ENCODE measurements around the gene HDAC4. TPM values are rescaled to one million over a fixed set of nuclear protein-coding genes. Genes with fewer than 3 reads are reported as not detected.

The HDAC4 gene
- total and polyA plus RNA-seq, 2 of the 4 experiments (the other 2 are of a cell fraction), result 4.1 to 7.2 TPM

- dilution Hi-C loops (cut with HindIII; ENCODE audit: low sequenced_read_pairs, unreplicated experiment), result no loop called here
- intact Hi-C loops (cut with micrococcal nuclease), result loop anchor here (5.0 kb wide), 1 partner anchor 852 kb away; no protein-coding TSS in a partner anchor
- H3K27ac ChIP-seq (ENCODE audit: insufficient read depth, low read length), result no peak overlapping the region
- H3K4ac ChIP-seq (ENCODE audit: low read depth, low read length), result no peak overlapping the region
- H3K14ac ChIP-seq (replicated peaks; ENCODE audit: low read depth, low read length), result no peak overlapping the region
- no peak for TF ChIP-seq CTCF (conservative IDR thresholded peaks at IDR 0.05; ENCODE audit: low read depth, low read length)
- no peak for TF ChIP-seq CHD1 (IDR thresholded peaks at IDR 0.05; ENCODE audit: low read depth, low read length)
- TF ChIP-seq CEBPB (IDR thresholded peaks at IDR 0.05; ENCODE audit: low read depth, low read length), result no peak
- TF ChIP-seq MAFK (IDR thresholded peaks at IDR 0.05; ENCODE audit: low read depth, low read length), result no peak
- no peak for TF ChIP-seq SMC3 (IDR thresholded peaks at IDR 0.05; ENCODE audit: low read depth, low read length)
- TF ChIP-seq MXI1 (IDR thresholded peaks at IDR 0.05; ENCODE audit: borderline replicate concordance, low read depth, low read length), result no peak
- peaks cover 3% of the 10 kb centered on the region for H4K20me1 ChIP-seq (ENCODE audit: insufficient read depth, low read length)
- no peaks in the 10 kb centered on the region for H3K27me3 ChIP-seq (ENCODE audit: control insufficient read depth, insufficient read depth, low read length)
- POLR2A ChIA-PET (ENCODE audit: unreplicated experiment), result no interaction called here
- H4K8ac ChIP-seq (ENCODE audit: low read depth in 2 of 2, low read length in 2 of 2), result no peak overlapping the region
- CTCF ChIA-PET, result no interaction called here
- H3K79me1 ChIP-seq (ENCODE audit: low read depth in 1 of 2, low read length in 2 of 2), result no peaks in the 10 kb centered on the region
- H2BK20ac ChIP-seq (ENCODE audit: low read depth, low read length), result no peak overlapping the region
- H3K9ac ChIP-seq (ENCODE audit: low read depth, low read length), result no peak overlapping the region
- in situ Hi-C loops (cut with MboI; ENCODE audit: low sequenced_read_pairs), result loop anchor here (25.0 kb wide), 1 partner anchor 847 kb away; no protein-coding TSS in a partner anchor
- no peak overlapping the region for H3K4me3 ChIP-seq (ENCODE audit: insufficient read depth, low read depth, low read length)
- H3K9me1 ChIP-seq (ENCODE audit: insufficient read depth, low read length), result 0 out of 2 replicates have a peak, but pooled peaks cover 3% of the 10 kb centered on the region
- H2BK120ac ChIP-seq (ENCODE audit: low read depth, low read length), result no peak overlapping the region
- H2BK5ac ChIP-seq (ENCODE audit: low read depth, low read length, poor library complexity, severe bottlenecking), result no peak overlapping the region
- no peak overlapping the region for H3K23ac ChIP-seq (ENCODE audit: low read depth, low read length)
- WGBS, 2 experiments (ENCODE audit: extremely low coverage in 2 of 2, insufficient read length in 1 of 2), result 88% methylated on average over 11 of the region's 23 CpGs; no CpG with 5 or more reads in 1 of the 2 experiments
- H4K91ac ChIP-seq (ENCODE audit: insufficient read depth, low read depth, low read length), result no peak overlapping the region
- ATAC-seq (ENCODE audit: low read depth) (no peak), DNase-seq (no peak)
- H2BK15ac ChIP-seq (ENCODE audit: low read depth, low read length), result no peak overlapping the region
- no peak overlapping the region for H3K56ac ChIP-seq (ENCODE audit: extremely low read depth, insufficient read depth, low read length)
- H3K36me3 ChIP-seq (ENCODE audit: control insufficient read depth, insufficient read depth, low read length), result peaks cover 77% of the 10 kb centered on the region
- H3K18ac ChIP-seq (ENCODE audit: low read depth, low read length), result no peak overlapping the region
- BruUV-seq (replicated peaks), result no TSS peak
- no peak overlapping the region for H2AK5ac ChIP-seq (ENCODE audit: low read depth, low read length)
- H3K4me1 ChIP-seq (ENCODE audit: control insufficient read depth, insufficient read depth, low read length), result no peaks in the 10 kb centered on the region
- H2AFZ ChIP-seq (replicated peaks; ENCODE audit: low read length, poor library complexity), result no peak overlapping the region
- H2AK9ac ChIP-seq (replicated peaks; ENCODE audit: low read depth, low read length, poor library complexity), result no peak overlapping the region
- no peak overlapping the region for H3K4me2 ChIP-seq (ENCODE audit: low read depth, low read length)
- H4K5ac ChIP-seq (ENCODE audit: low read depth, low read length), result no peak overlapping the region
- H3K9me3 ChIP-seq (ENCODE audit: control insufficient read depth, insufficient read depth, low read length), result no peaks in the 10 kb centered on the region
These were observed 260.3 kb downstream of the HDAC4 start for GRCh38 chr2:239140346-239141020.

Data from IMR-90 (cell line).